Upper lobe of right lung (tissue), 1 donor: ENCODE measurements around the gene RNF213. TPM values are rescaled to one million over a fixed set of nuclear protein-coding genes. Genes with fewer than 3 reads are reported as not detected.

Experiments used
- ATAC-seq: fragments of 200-7000 bp; cut with Tn5 transposase; one replicate; pipeline ENCODE4 v1.9.1; 2020; ENCODE audit warnings: mild to moderate bottlenecking, moderate library complexity
- DNase-seq: peaks from one replicate; pipeline ENCODE4 v3.0.0-alpha.2; 2020
- H3K27ac ChIP-seq: fragments of 200-600 bp; one replicate; pipeline ENCODE4 v1.8.0; 2022
- H3K27me3 ChIP-seq: fragments of 200-600 bp; one replicate; pipeline ENCODE4 v1.8.0; 2022; ENCODE audit warnings: mild to moderate bottlenecking
- H3K36me3 ChIP-seq: fragments of 200-600 bp; one replicate; pipeline ENCODE4 v1.8.0; 2022
- H3K4me1 ChIP-seq: fragments of 200-600 bp; one replicate; pipeline ENCODE4 v1.8.0; 2022
- H3K4me3 ChIP-seq: fragments of 200-600 bp; one replicate; pipeline ENCODE4 v1.8.0; 2022; ENCODE audit warnings: mild to moderate bottlenecking
- H3K9me3 ChIP-seq: fragments of 200-600 bp; one replicate; pipeline ENCODE4 v1.8.0; 2022
- intact Hi-C: fragments of 100-400 bp; cut with DNase I; formaldehyde crosslinking; loops from one replicate; pipeline ENCODE4 v1.11.0; 2022
- total RNA-seq: library from RNA; stranded (reverse); fragmentation: NEBNext Ultra II Directional; extraction: Animal tissue kit (Norgen Biotek cat#: 25700); gene quantifications from one replicate; pipeline ENCODE4 v1.2.1, GENCODE V29; 2021
- TF ChIP-seq, protein P1 (sequence below): fragments of 200-600 bp; IDR thresholded peaks from one replicate; pipeline ENCODE4 v1.8.0; 2022; ENCODE audit warnings: antibody characterized with exemption
- donor health status: DM: no; HTN: yes; CAD: no; lungs with severe emphysema.

The RNF213 gene
- total RNA-seq, 1 donor from 2014 or later = 236 TPM

DNA sequence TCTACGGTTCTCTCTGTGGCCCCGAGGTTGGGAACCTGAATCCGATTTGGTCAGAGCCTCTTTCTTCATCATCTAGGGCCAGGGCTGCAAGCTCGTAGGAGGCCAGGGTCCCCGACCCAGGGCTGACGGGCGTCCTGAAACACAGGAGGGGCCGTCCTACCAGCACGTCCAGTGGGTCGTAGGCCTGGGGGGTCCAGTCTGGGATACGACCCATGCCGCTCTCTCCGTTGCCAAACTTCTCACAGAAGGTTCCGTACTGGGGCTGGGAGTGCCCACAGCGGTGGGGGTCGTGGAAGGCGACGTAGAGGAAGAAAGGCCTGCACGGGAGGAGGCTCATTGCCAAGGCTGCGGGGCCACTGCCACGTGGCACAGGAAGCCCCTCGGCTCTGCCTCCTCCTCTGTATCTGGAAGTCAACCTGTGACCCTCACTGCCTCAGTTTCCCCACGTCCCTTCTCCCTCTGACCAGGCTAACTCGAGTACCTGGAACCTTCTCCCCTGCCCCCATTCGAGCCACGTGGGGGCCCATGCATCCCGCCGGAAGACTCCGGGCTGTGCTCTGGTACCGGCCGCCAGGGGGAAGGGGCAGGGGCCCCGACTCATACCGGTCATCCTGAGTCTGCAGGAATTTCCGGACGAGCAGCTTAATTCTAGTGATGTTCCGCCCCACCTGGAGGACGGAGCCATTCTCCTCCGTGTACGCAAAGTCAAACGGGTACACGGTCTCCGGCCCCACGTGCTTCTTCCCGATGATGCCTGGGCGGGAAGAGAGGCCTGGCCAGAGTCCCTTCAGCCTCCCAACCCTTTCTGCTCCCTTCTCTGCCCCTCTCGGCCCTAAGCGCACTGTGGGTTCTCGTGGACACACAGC, 46.4 kb upstream of the RNF213 start:
- Histone ChIP-seq H3K9me3 (no peaks in the 10 kb centered on the region), H3K27ac (no peak overlapping the region), H3K27me3 (no peaks in the 10 kb centered on the region), H3K4me1 (peaks cover 12% of the 10 kb centered on the region), H3K4me3 (no peak overlapping the region), H3K36me3 (peaks cover 58% of the 10 kb centered on the region)
- intact Hi-C loops = no loop called here
- TF ChIP-seq, protein P1, sequence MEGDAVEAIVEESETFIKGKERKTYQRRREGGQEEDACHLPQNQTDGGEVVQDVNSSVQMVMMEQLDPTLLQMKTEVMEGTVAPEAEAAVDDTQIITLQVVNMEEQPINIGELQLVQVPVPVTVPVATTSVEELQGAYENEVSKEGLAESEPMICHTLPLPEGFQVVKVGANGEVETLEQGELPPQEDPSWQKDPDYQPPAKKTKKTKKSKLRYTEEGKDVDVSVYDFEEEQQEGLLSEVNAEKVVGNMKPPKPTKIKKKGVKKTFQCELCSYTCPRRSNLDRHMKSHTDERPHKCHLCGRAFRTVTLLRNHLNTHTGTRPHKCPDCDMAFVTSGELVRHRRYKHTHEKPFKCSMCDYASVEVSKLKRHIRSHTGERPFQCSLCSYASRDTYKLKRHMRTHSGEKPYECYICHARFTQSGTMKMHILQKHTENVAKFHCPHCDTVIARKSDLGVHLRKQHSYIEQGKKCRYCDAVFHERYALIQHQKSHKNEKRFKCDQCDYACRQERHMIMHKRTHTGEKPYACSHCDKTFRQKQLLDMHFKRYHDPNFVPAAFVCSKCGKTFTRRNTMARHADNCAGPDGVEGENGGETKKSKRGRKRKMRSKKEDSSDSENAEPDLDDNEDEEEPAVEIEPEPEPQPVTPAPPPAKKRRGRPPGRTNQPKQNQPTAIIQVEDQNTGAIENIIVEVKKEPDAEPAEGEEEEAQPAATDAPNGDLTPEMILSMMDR = no peak
- no peak for ATAC-seq
- no peak for DNase-seq

DNA sequence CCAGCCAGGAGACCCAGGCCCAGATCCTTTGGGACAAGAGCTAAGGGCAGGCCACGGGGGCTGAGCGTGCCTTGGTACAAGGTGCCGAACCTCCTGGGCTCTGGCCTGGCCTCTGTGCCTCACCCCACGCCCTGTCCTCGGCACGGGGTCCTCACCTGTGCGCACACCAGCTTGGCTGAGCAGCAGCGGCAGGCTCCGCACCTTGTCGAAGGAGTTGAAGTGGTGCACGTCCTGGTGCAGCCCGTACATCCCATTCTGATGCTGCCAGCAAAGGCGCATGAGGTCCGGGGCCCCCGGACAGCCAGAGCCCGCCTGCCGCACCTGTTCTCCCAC, 45.8 kb upstream of the RNF213 start:
- DNase-seq = no peak
- H3K36me3 ChIP-seq = peaks cover 53% of the 10 kb centered on the region
- intact Hi-C loops = no loop called here

DNA sequence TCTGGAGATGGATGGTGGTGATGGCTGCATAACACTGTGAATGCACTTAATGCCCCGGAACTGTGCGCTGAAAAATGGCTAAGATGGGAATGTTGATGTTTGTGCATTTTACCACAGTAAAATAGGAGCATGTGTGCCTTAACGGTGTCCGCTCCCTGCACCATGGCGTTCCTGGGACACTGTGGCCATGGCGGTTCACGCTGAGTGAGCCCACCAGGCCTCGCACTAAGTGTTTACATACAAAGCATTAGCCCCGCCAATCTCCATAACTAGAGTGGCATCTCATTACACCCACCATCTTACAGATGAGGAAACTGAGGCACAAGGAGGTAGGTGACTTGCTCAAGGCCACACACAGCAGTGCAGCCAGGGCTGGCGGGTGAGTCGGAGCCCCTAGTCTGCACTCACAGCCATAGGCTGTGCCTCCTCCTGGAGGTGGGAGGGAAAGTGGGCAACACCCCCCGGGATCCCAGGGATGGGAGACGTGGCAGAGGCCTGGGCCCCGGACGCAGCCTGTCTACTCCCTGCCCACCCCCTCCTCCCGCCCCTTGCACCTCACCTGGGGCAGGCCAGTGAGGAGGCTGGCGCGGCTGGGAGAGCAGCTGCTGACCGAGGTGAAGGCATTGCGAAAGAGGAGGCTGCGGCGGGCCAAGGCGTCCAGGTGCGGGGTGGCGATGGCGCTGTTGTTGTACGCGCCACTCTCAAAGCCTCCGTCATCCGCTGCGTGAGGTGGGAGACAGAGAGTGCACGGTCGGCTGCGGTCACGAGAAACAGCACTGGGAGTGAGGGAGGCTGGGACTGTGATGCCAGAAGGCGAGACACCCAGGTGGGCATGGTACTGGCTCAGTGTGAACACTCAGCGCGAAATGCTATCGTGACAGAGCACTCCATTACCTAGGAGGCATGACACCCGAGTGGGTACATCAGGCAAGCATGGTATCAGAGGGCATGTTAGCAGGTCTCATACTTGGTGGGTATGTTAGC, 43.9 kb upstream of the RNF213 start:
- TF ChIP-seq, protein P1 = no peak
- Histone ChIP-seq H3K36me3 (peaks cover 34% of the 10 kb centered on the region), H3K9me3 (no peaks in the 10 kb centered on the region), H3K4me1 (peaks cover 18% of the 10 kb centered on the region), H3K4me3 (no peak overlapping the region), H3K27me3 (no peaks in the 10 kb centered on the region), H3K27ac (no peak overlapping the region)
- ATAC-seq = no peak
- intact Hi-C loops = no loop called here
- no peak for DNase-seq

More for the DNA sequence above, 45.8 kb upstream of the RNF213 start:
- TF ChIP-seq, protein P1 = no peak
- Histone ChIP-seq H3K4me1 (peaks cover 13% of the 10 kb centered on the region), H3K9me3 (no peaks in the 10 kb centered on the region), H3K4me3 (no peak overlapping the region), H3K27me3 (no peaks in the 10 kb centered on the region), H3K27ac (no peak overlapping the region)
- ATAC-seq = no peak

DNA sequence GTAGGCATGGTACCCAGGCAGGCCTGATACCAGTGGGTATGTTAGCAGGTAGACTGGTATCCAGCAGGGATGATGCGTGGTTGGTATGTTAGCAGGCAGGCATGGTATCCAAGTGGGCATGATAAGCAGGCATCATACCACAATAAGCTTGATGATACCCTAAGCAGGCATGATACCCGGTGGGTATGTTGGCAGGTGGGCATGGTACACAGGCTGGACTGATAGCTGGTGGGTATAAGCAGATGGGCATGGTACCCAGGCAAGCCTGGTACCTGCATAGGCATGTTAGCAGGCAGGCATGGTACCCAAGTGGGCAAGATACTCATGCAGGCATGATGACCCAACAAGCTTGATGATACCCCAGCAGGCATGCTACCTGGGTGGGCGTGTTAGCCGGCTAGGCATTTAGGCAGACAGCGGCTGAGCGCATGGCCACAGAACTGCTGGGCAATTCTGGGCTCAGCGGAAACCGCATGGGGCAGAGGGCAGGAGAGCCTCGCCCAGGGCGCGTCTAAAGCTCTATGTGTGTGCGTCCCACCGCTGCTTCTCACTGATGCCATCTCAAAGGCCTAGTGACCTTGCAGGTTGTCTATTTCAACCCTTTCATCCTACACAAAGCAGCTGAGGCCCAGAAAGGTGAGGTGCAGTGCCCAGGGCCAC, 42.8 kb upstream of the RNF213 start:
- no peaks in the 10 kb centered on the region for H3K27me3 ChIP-seq
- H3K27ac ChIP-seq = no peak overlapping the region
- intact Hi-C loops = no loop called here
- TF ChIP-seq, protein P1 = no peak
- peaks cover 29% of the 10 kb centered on the region for H3K36me3 ChIP-seq
- DNase-seq = no peak
- no peaks in the 10 kb centered on the region for H3K9me3 ChIP-seq
- no peak overlapping the region for H3K4me3 ChIP-seq
- H3K4me1 ChIP-seq = peaks cover 18% of the 10 kb centered on the region
- ATAC-seq = no peak

DNA sequence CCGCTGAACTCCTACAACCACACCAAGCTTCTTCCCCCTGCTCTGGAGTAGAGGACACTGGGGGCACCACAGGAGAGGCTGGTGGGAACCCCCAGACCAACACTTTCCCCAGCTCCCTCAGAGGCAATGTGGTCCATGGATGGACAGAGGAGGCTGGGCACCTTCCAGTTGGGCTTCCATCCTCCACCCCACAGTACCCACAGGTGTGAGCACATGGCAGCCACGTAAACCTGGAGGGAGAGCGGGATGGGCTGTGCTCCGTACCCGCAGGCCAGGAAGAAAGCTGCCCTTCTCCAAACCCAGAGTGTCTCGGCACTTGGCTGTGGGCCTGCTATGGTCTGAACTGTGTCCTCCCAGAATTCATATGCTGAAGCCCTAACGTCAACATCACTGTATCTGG, 42.3 kb upstream of the RNF213 start:
- DNase-seq (no peak), ATAC-seq (no peak)
- intact Hi-C loops = no loop called here
- Histone ChIP-seq H3K27me3 (no peaks in the 10 kb centered on the region), H3K9me3 (no peaks in the 10 kb centered on the region), H3K4me1 (peaks cover 18% of the 10 kb centered on the region), H3K36me3 (peaks cover 26% of the 10 kb centered on the region), H3K27ac (no peak overlapping the region), H3K4me3 (no peak overlapping the region)
- TF ChIP-seq, protein P1 = no peak
